ENCODE results near the gene PIGL. TPM values are rescaled to one million over a fixed set of nuclear protein-coding genes. Genes with fewer than 3 reads are reported as not detected.
A peak's percentile ranks its signal among the peaks of the same experiment; 100 is the strongest.

Gene PIGL
- polyA plus RNA-seq (2011; rRNA removed) (15.7 and 23.1 TPM in 2 replicates), polyA minus RNA-seq (2011; rRNA and poly(A)+ RNA removed) (14.0 and 15.7 TPM in 2 replicates)

DNA sequence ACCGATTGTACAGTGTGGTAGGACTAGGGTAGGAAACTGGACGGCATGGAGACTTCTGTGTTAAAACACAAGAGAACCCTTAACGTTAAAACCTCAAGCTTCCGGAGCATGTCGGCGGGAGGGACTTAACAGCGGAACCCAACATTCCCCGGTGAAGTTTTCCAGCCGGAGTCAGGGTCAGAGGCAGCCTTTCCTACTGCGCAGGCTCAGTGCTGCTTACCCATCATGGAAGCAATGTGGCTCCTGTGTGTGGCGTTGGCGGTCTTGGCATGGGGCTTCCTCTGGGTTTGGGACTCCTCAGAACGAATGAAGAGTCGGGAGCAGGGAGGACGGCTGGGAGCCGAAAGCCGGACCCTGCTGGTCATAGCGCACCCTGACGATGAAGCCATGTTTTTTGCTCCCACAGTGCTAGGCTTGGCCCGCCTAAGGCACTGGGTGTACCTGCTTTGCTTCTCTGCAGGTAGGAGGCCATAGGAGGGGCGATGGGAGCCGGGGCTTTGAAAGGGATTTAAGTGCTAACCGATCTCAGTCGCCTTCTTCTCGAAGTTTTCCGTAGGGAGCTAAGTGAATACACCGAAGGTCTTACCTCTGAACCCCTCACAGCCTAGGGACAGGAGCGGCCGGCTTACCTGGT lies at the start of gene PIGL:
Gene PIGL (plus strand): TSS at position 209 of the 634 bp plus-strand sequence. CDS start 17 bp downstream, at position 226.
- TF ChIP-seq, protein P1, sequence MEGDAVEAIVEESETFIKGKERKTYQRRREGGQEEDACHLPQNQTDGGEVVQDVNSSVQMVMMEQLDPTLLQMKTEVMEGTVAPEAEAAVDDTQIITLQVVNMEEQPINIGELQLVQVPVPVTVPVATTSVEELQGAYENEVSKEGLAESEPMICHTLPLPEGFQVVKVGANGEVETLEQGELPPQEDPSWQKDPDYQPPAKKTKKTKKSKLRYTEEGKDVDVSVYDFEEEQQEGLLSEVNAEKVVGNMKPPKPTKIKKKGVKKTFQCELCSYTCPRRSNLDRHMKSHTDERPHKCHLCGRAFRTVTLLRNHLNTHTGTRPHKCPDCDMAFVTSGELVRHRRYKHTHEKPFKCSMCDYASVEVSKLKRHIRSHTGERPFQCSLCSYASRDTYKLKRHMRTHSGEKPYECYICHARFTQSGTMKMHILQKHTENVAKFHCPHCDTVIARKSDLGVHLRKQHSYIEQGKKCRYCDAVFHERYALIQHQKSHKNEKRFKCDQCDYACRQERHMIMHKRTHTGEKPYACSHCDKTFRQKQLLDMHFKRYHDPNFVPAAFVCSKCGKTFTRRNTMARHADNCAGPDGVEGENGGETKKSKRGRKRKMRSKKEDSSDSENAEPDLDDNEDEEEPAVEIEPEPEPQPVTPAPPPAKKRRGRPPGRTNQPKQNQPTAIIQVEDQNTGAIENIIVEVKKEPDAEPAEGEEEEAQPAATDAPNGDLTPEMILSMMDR (IDR thresholded peaks at IDR 0.05; ENCODE audit: insufficient read depth, low read depth, low read length) = 0 out of 2 replicates have a peak, but pooled peaks have one; percentile 12
- CTCF ChIA-PET = interaction anchor here (1.0 to 2.2 kb wide), 4 partner anchors 74 to 147 kb away, joined by 3 to 5 read pairs (median 3); no protein-coding TSS in a partner anchor

DNA sequence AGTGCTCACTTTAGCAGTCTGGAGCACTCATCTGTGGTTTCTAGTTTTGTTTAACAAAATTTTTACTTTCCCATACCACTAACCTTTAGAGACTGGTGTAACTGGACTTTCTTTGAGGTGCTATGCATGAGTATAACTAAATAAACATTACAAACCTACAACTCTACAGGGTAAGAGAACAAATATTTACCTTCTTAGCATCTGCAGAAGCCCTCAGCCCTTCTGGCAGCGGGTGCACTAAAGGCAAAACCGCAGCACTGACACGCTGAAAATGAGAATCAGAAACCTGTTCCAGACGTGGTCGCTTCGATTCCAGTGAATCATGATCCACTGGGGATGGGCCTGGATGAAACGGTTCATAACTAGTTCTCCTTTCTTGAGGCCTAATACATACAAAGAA lies 45.4 kb upstream of the PIGL start:
- ChIA-PET POLR2A (no interaction called here), CTCF (no interaction called here)
- no peak overlapping the region for H3K4me3 ChIP-seq (ENCODE audit: low read depth, low read length)
- TF ChIP-seq, protein P1 (IDR thresholded peaks at IDR 0.05; ENCODE audit: insufficient read depth, low read depth, low read length) = no peak
- no peaks in the 10 kb centered on the region for H3K36me3 ChIP-seq (ENCODE audit: control insufficient read depth, insufficient read depth, low read length)
- no peaks in the 10 kb centered on the region for H3K27me3 ChIP-seq (ENCODE audit: control insufficient read depth, insufficient read depth, low read length)
- peak; percentile 3 for DNase-seq (ENCODE audit: low read depth)

More for the DNA sequence above, at the start of gene PIGL:
- H3K36me3 ChIP-seq (ENCODE audit: control insufficient read depth, insufficient read depth, low read length) = no peaks in the 10 kb centered on the region
- POLR2A ChIA-PET = no interaction called here
- H3K27me3 ChIP-seq (ENCODE audit: control insufficient read depth, insufficient read depth, low read length) = no peaks in the 10 kb centered on the region
- H3K4me3 ChIP-seq (ENCODE audit: low read depth, low read length) = peak within 1 kb of the TSS; percentile 84
- peak; percentile 66 for DNase-seq (ENCODE audit: low read depth)

DNA sequence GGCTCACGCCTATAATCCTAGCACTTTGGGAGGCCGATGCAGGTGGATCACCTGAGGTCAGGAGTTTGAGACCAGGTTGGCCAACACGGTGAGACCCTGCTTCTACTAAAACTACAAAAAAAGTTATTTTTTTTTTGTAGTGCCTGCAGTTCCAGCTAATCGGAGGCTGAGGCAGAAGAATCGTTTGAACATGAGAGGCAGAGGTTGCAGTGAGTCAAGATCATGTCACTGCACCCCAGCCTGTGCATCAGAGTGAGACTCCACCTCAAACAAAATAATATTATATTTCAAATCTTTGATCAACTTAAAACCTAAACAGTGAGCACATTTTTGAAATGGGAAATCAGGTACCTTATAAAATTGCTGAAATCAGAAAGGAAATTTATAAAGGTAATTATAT lies 38.2 kb upstream of the PIGL start:
- POLR2A ChIA-PET = no interaction called here
- TF ChIP-seq, protein P1 (IDR thresholded peaks at IDR 0.05; ENCODE audit: insufficient read depth, low read depth, low read length) = no peak

DNA sequence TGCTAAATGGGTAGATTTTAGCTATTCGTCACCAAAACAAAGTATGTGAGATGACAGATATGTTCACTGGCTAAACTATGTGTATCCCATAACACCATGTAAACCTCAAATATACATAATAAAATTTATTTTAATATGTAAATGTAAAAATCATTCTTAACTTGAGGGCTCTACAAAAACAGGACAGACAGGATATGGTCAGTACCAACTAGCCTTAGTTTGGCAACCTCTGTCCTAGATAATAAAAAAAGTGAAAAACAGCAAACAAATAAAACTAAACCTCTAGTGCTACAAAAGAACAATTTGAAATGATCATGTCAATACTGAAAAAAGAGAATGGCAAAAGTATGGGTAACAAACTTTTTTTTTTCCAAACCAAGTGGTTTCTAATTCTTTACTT lies 35.4 kb upstream of the PIGL start:
- ChIA-PET POLR2A (no interaction called here), CTCF (no interaction called here)
- Histone ChIP-seq H3K4me3 (ENCODE audit: low read depth, low read length) (no peak overlapping the region), H3K36me3 (ENCODE audit: control insufficient read depth, insufficient read depth, low read length) (no peaks in the 10 kb centered on the region; the same call in none of the 2 replicates), H3K27me3 (ENCODE audit: control insufficient read depth, insufficient read depth, low read length) (no peaks in the 10 kb centered on the region)
- DNase-seq (ENCODE audit: low read depth) = no peak
- TF ChIP-seq, protein P1 (IDR thresholded peaks at IDR 0.05; ENCODE audit: insufficient read depth, low read depth, low read length) = no peak

More for the DNA sequence above, 38.2 kb upstream of the PIGL start:
- CTCF ChIA-PET = interaction anchor here (0.6 kb wide), 1 partner anchor 104 kb away, joined by 3 read pairs; no protein-coding TSS in a partner anchor
- no peak overlapping the region for H3K4me3 ChIP-seq (ENCODE audit: low read depth, low read length)
- no peaks in the 10 kb centered on the region for H3K27me3 ChIP-seq (ENCODE audit: control insufficient read depth, insufficient read depth, low read length)
- H3K36me3 ChIP-seq (ENCODE audit: control insufficient read depth, insufficient read depth, low read length) = no peaks in the 10 kb centered on the region
- no peak for DNase-seq (ENCODE audit: low read depth)

DNA sequence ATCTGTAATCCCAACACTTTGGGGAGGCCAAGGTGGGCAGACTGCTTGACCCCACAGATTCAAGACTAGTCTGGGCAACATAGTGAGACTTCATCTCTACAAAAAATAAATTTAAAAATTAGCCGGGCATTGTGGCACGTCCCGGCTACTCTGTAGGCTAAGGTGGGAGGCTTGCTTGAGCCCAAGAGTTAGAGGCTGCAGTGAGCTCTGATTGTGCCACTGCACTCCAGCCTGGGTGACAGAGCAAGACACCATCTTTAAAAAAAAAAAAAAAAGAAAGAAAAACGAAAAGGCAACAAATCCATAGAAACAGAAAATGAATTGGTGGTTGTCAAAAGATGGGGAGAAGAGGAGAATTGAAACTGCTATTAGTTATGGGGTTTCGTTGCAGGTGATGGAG lies 29.4 kb upstream of the PIGL start:
- Histone ChIP-seq H3K4me3 (ENCODE audit: low read depth, low read length) (no peak overlapping the region), H3K36me3 (ENCODE audit: control insufficient read depth, insufficient read depth, low read length) (peaks cover 4% of the 10 kb centered on the region), H3K27me3 (ENCODE audit: control insufficient read depth, insufficient read depth, low read length) (no peaks in the 10 kb centered on the region)
- CTCF ChIA-PET = no interaction called here
- no peak for DNase-seq (ENCODE audit: low read depth)
- TF ChIP-seq, protein P1 (IDR thresholded peaks at IDR 0.05; ENCODE audit: insufficient read depth, low read depth, low read length) = no peak
- POLR2A ChIA-PET = interaction anchor here (0.7 kb wide), 1 partner anchor 196 kb away, joined by 12 read pairs; no protein-coding TSS in a partner anchor
